Progenitor cell of endocrine pancreas (in vitro differentiated cells): ENCODE data around the gene MSI2. TPM values are rescaled to one million over a fixed set of nuclear protein-coding genes. Genes with fewer than 3 reads are reported as not detected.

Source experiments
- DNase-seq: peaks from one replicate; pipeline ENCODE4 v3.0.0; 2021; ENCODE audit warnings: low spot score; ENCODE audit not compliant: unreplicated experiment
- H3K27ac Mint-ChIP-seq: 2 replicates; pipeline ENCODE4 v1.8.0; 2021; ENCODE audit warnings: mild to moderate bottlenecking, moderate library complexity, mixed read lengths
- H3K27me3 Mint-ChIP-seq: 2 replicates; pipeline ENCODE4 v1.8.0; 2021; ENCODE audit warnings: mixed read lengths
- H3K36me3 Mint-ChIP-seq: 2 replicates; pipeline ENCODE4 v1.8.0; 2022; ENCODE audit warnings: mixed read lengths; ENCODE audit not compliant: insufficient read depth
- H3K4me1 Mint-ChIP-seq: 2 replicates; pipeline ENCODE4 v1.8.0; 2021; ENCODE audit warnings: low read depth, mixed read lengths
- H3K4me3 Mint-ChIP-seq: 2 replicates; pipeline ENCODE4 v1.8.0; 2021; ENCODE audit warnings: low read depth, mild to moderate bottlenecking, moderate library complexity, mixed read lengths
- H3K9me3 Mint-ChIP-seq: 2 replicates; pipeline ENCODE4 v1.8.0; 2021; ENCODE audit warnings: low read depth, mixed read lengths
- total RNA-seq: library from RNA; stranded (reverse); gene quantifications from 2 replicates; pipeline ENCODE4 v1.2.1, GENCODE V29; 2021
- TF ChIP-seq, protein P1 (sequence below): fragments of 200-600 bp; sonication (generic); IDR thresholded peaks from one replicate; pipeline ENCODE4 v1.5.0; 2021; ENCODE audit warnings: antibody characterized with exemption, mild to moderate bottlenecking; ENCODE audit not compliant: unreplicated experiment

Gene MSI2
- total RNA-seq, 1 donor from 2014 or later: 164 TPM

DNA sequence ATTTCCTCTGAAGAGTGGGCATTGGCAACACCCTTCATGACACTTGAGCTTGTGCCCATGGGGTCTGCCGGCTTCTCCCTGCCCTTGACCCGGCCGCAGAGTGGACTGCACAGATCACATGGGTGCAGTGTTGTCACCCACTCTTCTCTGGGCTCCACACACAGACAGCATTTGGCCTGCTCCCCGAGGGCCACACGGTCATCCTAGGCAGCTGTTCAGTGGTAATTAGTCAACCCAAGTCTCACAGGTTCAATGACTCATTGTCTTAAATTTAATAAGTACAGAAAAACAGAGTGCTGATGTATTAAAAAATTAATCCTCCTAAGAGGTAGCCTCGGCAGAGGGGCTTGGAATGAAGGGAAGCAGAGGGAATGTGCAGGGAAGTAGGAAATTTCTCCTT is 204.8 kb downstream of the MSI2 start:
- Mint-ChIP-seq H3K4me3 (no peak overlapping the region), H3K4me1 (peaks cover 25% of the 10 kb centered on the region), H3K27me3 (no peaks in the 10 kb centered on the region), H3K27ac (no peak overlapping the region), H3K36me3 (peaks cover 7% of the 10 kb centered on the region), H3K9me3 (no peaks in the 10 kb centered on the region)
- no peak for DNase-seq
- TF ChIP-seq, protein P1, sequence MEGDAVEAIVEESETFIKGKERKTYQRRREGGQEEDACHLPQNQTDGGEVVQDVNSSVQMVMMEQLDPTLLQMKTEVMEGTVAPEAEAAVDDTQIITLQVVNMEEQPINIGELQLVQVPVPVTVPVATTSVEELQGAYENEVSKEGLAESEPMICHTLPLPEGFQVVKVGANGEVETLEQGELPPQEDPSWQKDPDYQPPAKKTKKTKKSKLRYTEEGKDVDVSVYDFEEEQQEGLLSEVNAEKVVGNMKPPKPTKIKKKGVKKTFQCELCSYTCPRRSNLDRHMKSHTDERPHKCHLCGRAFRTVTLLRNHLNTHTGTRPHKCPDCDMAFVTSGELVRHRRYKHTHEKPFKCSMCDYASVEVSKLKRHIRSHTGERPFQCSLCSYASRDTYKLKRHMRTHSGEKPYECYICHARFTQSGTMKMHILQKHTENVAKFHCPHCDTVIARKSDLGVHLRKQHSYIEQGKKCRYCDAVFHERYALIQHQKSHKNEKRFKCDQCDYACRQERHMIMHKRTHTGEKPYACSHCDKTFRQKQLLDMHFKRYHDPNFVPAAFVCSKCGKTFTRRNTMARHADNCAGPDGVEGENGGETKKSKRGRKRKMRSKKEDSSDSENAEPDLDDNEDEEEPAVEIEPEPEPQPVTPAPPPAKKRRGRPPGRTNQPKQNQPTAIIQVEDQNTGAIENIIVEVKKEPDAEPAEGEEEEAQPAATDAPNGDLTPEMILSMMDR: no peak

DNA sequence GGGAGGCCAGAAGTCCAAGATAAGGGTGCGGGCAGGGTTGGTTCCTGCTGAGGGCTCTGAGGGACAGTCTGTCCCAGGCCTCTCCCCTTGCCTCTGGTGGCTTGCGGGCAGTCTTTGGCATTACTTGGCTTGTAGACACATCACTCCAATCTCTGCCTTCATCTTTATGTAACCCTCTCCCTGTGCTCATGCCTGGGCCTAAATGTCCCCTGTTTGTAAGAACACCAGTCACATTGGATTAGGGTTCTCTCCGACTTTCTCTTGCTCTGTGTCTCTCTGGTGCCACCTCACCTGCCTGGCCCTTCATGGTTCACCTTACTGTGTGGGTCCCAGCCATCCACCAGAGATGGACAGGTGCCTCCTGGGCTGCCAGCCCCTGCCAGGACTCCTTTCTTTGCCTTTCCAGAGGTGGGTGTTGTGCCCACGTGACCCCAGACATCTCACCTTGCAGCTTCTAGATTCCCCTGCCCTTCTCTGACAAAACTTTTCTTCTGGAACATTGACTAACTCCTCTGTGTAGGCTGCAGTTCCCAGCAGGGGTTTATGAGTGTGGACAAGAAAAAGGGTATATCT is 205.8 kb downstream of the MSI2 start:
- Mint-ChIP-seq H3K27ac (no peak overlapping the region), H3K4me1 (peaks cover 32% of the 10 kb centered on the region), H3K36me3 (peaks cover 4% of the 10 kb centered on the region), H3K9me3 (no peaks in the 10 kb centered on the region), H3K4me3 (no peak overlapping the region), H3K27me3 (no peaks in the 10 kb centered on the region)
- DNase-seq: no peak
- TF ChIP-seq, protein P1: no peak

DNA sequence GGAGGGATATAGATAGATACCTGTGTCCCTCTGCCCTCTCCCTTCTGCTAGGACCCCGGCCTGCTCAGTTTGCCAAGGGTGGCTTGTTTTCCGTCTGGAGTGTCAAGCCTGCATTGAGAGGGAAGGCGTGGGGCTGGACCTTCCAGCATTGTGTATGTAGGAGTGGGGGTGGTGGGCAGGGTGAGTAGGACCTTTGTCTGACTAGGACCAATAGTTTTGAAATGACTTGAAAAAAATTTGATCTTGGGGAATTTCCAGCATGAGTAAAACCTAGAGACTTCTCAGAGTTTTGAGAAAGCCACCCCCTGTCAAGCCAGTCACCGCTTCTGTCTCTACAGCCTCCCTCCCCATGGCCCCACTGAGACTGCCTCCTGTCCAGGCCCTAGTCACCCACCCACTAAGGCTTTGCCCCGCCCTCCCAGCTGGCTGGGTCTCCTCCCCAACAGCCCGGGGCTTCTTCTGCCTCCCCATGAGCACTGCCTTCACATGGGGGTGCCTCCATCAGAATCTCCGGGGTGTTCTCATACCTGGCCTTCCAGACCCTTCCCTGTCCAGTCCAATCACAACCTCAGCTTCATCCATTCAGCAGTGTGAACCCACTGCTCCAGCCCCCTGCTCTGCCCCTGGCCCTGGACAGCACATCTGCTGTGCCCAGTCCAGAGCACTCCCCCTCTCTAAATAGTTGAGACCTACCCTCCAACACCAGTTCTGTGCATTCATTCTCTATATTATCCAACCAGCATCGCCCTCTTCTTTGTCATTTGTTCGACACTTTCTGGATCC is 207.0 kb downstream of the MSI2 start:
- no peaks in the 10 kb centered on the region for H3K9me3 Mint-ChIP-seq
- no peak overlapping the region for H3K4me3 Mint-ChIP-seq
- H3K27me3 Mint-ChIP-seq: no peaks in the 10 kb centered on the region
- peaks cover 6% of the 10 kb centered on the region for H3K36me3 Mint-ChIP-seq
- peak overlapping the region; percentile 58 for H3K27ac Mint-ChIP-seq
- TF ChIP-seq, protein P1: no peak
- no peak for DNase-seq
- H3K4me1 Mint-ChIP-seq: peaks cover 35% of the 10 kb centered on the region

DNA sequence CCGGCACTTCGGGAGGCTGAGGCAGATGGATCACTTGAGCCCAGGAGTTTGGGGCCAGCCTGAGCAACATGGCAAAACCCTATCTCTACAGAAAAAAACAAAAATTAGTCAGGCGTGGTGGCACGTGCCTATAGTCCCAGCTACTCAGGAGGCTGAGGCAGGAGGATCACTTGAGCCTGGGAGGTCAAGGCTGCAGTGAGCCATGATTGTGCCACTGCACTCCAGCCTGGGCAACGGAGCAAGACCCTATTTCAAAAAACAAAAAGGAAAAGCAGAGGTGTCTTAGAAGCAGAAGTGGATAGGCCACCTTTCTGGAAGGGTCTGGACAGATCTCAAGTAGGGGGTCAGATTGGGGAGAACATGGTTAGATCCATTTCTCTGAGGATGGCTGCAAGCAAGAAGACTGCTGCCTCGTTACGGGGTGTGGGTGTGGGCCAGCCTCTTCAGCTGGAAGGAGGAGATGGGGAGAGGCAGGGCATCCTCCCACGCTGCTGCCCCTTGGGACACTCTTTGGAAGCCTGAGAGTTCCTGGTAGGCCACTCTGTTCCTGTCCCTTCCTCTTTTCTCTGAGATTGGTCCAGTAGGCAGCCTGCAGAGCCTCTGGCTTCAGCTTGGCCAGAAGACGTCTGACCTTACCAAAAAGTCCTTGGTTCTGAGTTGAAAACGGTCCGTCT is 208.0 kb downstream of the MSI2 start:
- H3K27me3 Mint-ChIP-seq: no peaks in the 10 kb centered on the region
- DNase-seq: no peak
- no peak overlapping the region for H3K4me3 Mint-ChIP-seq
- no peaks in the 10 kb centered on the region for H3K9me3 Mint-ChIP-seq
- peaks cover 6% of the 10 kb centered on the region for H3K36me3 Mint-ChIP-seq
- TF ChIP-seq, protein P1: no peak
- peaks cover 35% of the 10 kb centered on the region for H3K4me1 Mint-ChIP-seq
- no peak overlapping the region for H3K27ac Mint-ChIP-seq

DNA sequence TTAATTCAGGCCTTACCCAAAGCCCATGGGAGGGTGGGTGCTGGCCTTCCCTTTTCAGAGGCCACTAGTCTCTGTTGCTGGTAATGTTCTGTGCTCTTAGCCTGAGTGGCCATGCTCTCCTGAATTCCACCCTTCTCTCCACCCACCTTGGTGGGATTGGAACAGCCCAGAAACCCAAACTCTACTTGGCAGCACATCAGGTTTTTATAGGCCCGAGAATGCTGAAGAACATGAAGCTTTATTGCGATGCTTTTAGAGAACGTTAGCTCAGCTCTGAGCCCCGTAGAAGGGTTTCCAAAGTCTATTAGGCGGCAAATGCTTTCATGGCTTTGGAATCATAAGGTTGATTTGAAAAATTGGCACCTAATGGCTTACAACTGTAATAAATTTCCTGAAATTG is 209.3 kb downstream of the MSI2 start:
- H3K36me3 Mint-ChIP-seq: peaks cover 6% of the 10 kb centered on the region
- TF ChIP-seq, protein P1: no peak
- no peak for DNase-seq
- no peak overlapping the region for H3K4me3 Mint-ChIP-seq
- peaks cover 31% of the 10 kb centered on the region for H3K4me1 Mint-ChIP-seq
- no peaks in the 10 kb centered on the region for H3K27me3 Mint-ChIP-seq
- no peaks in the 10 kb centered on the region for H3K9me3 Mint-ChIP-seq
- H3K27ac Mint-ChIP-seq: no peak overlapping the region
